H9 (cell line): Measurements from ENCODE around the gene HOXD11. TPM values are rescaled to one million over a fixed set of nuclear protein-coding genes. Genes with fewer than 3 reads are reported as not detected.

Experiments
- DNase-seq: peaks from one replicate; pipeline ENCODE4 v3.0.0-alpha.2; 2017
- H2AFZ ChIP-seq: one replicate; pipeline ENCODE4 v1.6.1; 2013; ENCODE audit warnings: mild to moderate bottlenecking, low read length, control low read depth, moderate library complexity
- H2AK5ac ChIP-seq: 2 replicates; pipeline ENCODE4 v1.6.1; 2013; ENCODE audit warnings: low read length, control low read depth, mixed read lengths; ENCODE audit not compliant: insufficient read length
- H2BK120ac ChIP-seq: one replicate; pipeline ENCODE4 v1.6.1; 2013; ENCODE audit warnings: low read depth, mild to moderate bottlenecking, low read length, control low read depth, inconsistent platforms; ENCODE audit not compliant: poor library complexity, severe bottlenecking
- H2BK12ac ChIP-seq: 2 replicates; pipeline ENCODE4 v1.6.1; 2013; ENCODE audit warnings: low read length, control low read depth, mixed read lengths, low read depth; ENCODE audit not compliant: insufficient read length
- H2BK15ac ChIP-seq: 2 replicates; pipeline ENCODE4 v1.6.1; 2013; ENCODE audit warnings: low read depth, low read length, control low read depth
- H2BK20ac ChIP-seq: one replicate; pipeline ENCODE4 v1.6.1; 2013; ENCODE audit warnings: low read depth, mild to moderate bottlenecking, low read length, control low read depth, inconsistent platforms; ENCODE audit not compliant: poor library complexity, severe bottlenecking
- H2BK5ac ChIP-seq: 2 replicates; pipeline ENCODE4 v1.6.1; 2013; ENCODE audit warnings: low read length, control low read depth, mixed read lengths; ENCODE audit not compliant: insufficient read length
- H3K14ac ChIP-seq: 2 replicates; pipeline ENCODE4 v1.6.1; 2013; ENCODE audit warnings: low read length, control low read depth; ENCODE audit not compliant: insufficient read depth
- H3K18ac ChIP-seq: 2 replicates; pipeline ENCODE4 v1.6.1; 2013; ENCODE audit warnings: low read depth, mild to moderate bottlenecking, mixed read lengths, low read length, control low read depth; ENCODE audit not compliant: insufficient read length
- H3K23ac ChIP-seq: 2 replicates; pipeline ENCODE4 v1.6.1; 2013; ENCODE audit warnings: low read length, control low read depth, mixed read lengths, low read depth; ENCODE audit not compliant: insufficient read length
- H3K23me2 ChIP-seq: 2 replicates; pipeline ENCODE4 v1.6.1; 2013; ENCODE audit warnings: low read depth, mild to moderate bottlenecking, mixed read lengths, low read length, control low read depth; ENCODE audit not compliant: insufficient read length, poor library complexity, severe bottlenecking
- H3K27ac ChIP-seq: 2 replicates; pipeline ENCODE4 v1.5.1; 2013; ENCODE audit warnings: low read length, control low read depth, mixed read lengths, low read depth; ENCODE audit not compliant: insufficient read length
- H3K27me3 ChIP-seq: 2 replicates; pipeline ENCODE4 v1.6.1; 2013; ENCODE audit warnings: low read length, control low read depth, inconsistent platforms; ENCODE audit not compliant: insufficient read depth
- H3K4ac ChIP-seq: 2 replicates; pipeline ENCODE4 v1.6.1; 2013; ENCODE audit warnings: low read depth, mild to moderate bottlenecking, control low read depth, inconsistent platforms, low read length, moderate library complexity
- H3K4me1 ChIP-seq: 2 replicates; pipeline ENCODE4 v1.6.1; 2013; ENCODE audit warnings: low read length, control low read depth, inconsistent platforms; ENCODE audit not compliant: insufficient read depth
- H3K4me2 ChIP-seq: 2 replicates; pipeline ENCODE4 v1.6.1; 2013; ENCODE audit warnings: low read length, control low read depth, mixed read lengths; ENCODE audit not compliant: insufficient read length, insufficient read depth
- H3K56ac ChIP-seq: 2 replicates; pipeline ENCODE4 v1.6.1; 2013; ENCODE audit warnings: low read depth, mild to moderate bottlenecking, mixed read lengths, low read length, control low read depth; ENCODE audit not compliant: insufficient read length
- H3K79me1 ChIP-seq: 2 replicates; pipeline ENCODE4 v1.6.1; 2013; ENCODE audit warnings: low read depth, mild to moderate bottlenecking, moderate library complexity, low read length, control low read depth, inconsistent platforms; ENCODE audit not compliant: insufficient read depth, poor library complexity, severe bottlenecking
- H3K79me2 ChIP-seq: 2 replicates; pipeline ENCODE4 v1.6.1; 2013; ENCODE audit warnings: low read length, control low read depth, inconsistent platforms; ENCODE audit not compliant: insufficient read depth
- H3K9ac ChIP-seq: 2 replicates; pipeline ENCODE4 v1.6.1; 2013; ENCODE audit warnings: low read length, control low read depth, mixed read lengths; ENCODE audit not compliant: insufficient read length; ENCODE audit errors: extremely low read depth
- H3K9me3 ChIP-seq: one replicate; pipeline ENCODE4 v1.6.1; 2013; ENCODE audit warnings: low read depth, low read length, inconsistent platforms; ENCODE audit not compliant: control insufficient read depth
- H3T11ph ChIP-seq: one replicate; pipeline ENCODE4 v1.6.1; 2013; ENCODE audit warnings: mild to moderate bottlenecking, low read length, control low read depth, inconsistent platforms
- H4K20me1 ChIP-seq: one replicate; pipeline ENCODE4 v1.6.1; 2013; ENCODE audit not compliant: control insufficient read depth, insufficient read length, insufficient read depth
- H4K5ac ChIP-seq: 2 replicates; pipeline ENCODE4 v1.6.1; 2013; ENCODE audit warnings: low read depth, mild to moderate bottlenecking, mixed read lengths, low read length, control low read depth; ENCODE audit not compliant: insufficient read length
- H4K8ac ChIP-seq: replicated peaks from 2 replicates; pipeline ENCODE4 v1.6.1; 2013; ENCODE audit warnings: low read length, control low read depth, mixed read lengths, low read depth; ENCODE audit not compliant: insufficient read length
- H4K91ac ChIP-seq: 2 replicates; pipeline ENCODE4 v1.6.1; 2013; ENCODE audit warnings: low read depth, mild to moderate bottlenecking, moderate library complexity, mixed read lengths, low read length, control low read depth; ENCODE audit not compliant: insufficient read length
- H3K27ac Mint-ChIP-seq, 3 experiments: 2 replicates in 2 of 3; 3 replicates in 1 of 3; pipeline ENCODE4 v1.8.0; 2020 to 2021; ENCODE audit warnings: mixed read lengths in 3 of 3, mild to moderate bottlenecking in 1 of 3, moderate library complexity in 1 of 3
- H3K27me3 Mint-ChIP-seq: 2 replicates; pipeline ENCODE4 v1.8.0; 2021; ENCODE audit warnings: low read depth, mild to moderate bottlenecking, moderate library complexity, mixed read lengths
- H3K36me3 Mint-ChIP-seq, 3 experiments: 2 replicates in 2 of 3; 3 replicates in 1 of 3; pipeline ENCODE4 v1.8.0; 2020 to 2021; ENCODE audit warnings: low read depth in 3 of 3, mixed read lengths in 3 of 3; ENCODE audit not compliant: insufficient read depth in 1 of 3
- H3K4me1 Mint-ChIP-seq, 2 experiments: 2 replicates each; pipeline ENCODE4 v1.8.0; 2020; ENCODE audit warnings: mixed read lengths in 2 of 2
- H3K4me3 Mint-ChIP-seq, 2 experiments: 2 replicates in 1 of 2; 3 replicates in 1 of 2; pipeline ENCODE4 v1.8.0; 2020 to 2021; ENCODE audit warnings: mild to moderate bottlenecking in 2 of 2, mixed read lengths in 2 of 2, moderate library complexity in 1 of 2
- H3K9me3 Mint-ChIP-seq, 2 experiments: 2 replicates in 1 of 2; 3 replicates in 1 of 2; pipeline ENCODE4 v1.8.0; 2020; ENCODE audit warnings: mild to moderate bottlenecking in 2 of 2, mixed read lengths in 2 of 2, moderate library complexity in 1 of 2
- CTCF ChIP-seq: fragments of 200-600 bp; sonication (generic); conservative IDR thresholded peaks from 3 replicates; pipeline ENCODE4 v1.8.0; 2021; ENCODE audit warnings: antibody characterized with exemption, mild to moderate bottlenecking
- WGBS: extraction: QIAGEN DNeasy Blood & Tissue Kit; methylation state at CpG from one replicate; pipeline ENCODE4 v1.1.7; 2013; ENCODE audit warnings: missing lambda C conversion rate, low lambda C conversion rate, mixed read lengths; ENCODE audit not compliant: insufficient read length; ENCODE audit errors: extremely low coverage; 5-methylcytosine and 5-hydroxymethylcytosine counted together
- total RNA-seq: library from RNA; stranded (reverse); gene quantifications from 2 replicates; pipeline ENCODE4 v1.2.1, GENCODE V29; 2021

The HOXD11 gene
- total RNA-seq, 1 experiment from 2014 or later: not detected

DNA sequence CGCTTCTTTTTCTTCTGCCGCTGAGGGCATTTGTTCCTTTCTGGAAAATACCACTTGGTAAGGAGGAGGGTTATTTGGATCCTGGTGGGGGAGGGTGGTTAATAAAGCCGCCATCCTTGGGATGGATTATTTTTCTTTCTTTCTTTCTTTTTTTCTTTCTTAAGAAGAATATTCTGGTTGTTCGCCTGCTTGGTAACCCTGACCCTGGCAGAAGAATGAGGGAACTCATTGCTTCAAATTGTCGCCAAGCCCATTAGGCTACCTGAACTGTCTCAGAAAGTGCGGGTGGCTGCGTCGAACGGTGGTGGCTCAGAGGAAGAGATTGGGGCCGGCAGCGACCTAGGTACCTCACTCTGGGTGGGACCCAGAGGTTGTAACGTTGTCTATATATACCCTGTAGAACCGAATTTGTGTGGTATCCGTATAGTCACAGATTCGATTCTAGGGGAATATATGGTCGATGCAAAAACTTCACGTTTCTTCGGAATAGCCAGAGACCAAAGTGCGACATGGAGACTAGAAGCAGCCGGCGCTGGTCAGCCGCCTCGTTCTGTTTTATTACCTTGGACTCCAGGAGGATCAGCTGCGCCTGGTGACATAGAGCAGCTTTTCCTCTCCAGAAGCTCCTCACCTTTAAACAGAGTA, 43.0 kb downstream of the HOXD11 start:
- Histone ChIP-seq H2BK20ac (no peak overlapping the region), H4K5ac (no peak overlapping the region), H3K27me3 (peaks cover 100% of the 10 kb centered on the region), H4K8ac (no peak overlapping the region), H3K4me2 (no peak overlapping the region), H3K79me1 (no peaks in the 10 kb centered on the region), H2BK12ac (no peak overlapping the region), H3K9ac (no peak overlapping the region), H2BK5ac (no peak overlapping the region), H2BK15ac (no peak overlapping the region), H3K79me2 (no peaks in the 10 kb centered on the region), H2BK120ac (no peak overlapping the region), H3K23ac (no peak overlapping the region), H4K91ac (no peak overlapping the region), H3K23me2 (no peaks in the 10 kb centered on the region), H3K4me1 (no peaks in the 10 kb centered on the region; the same call in 1 of the 2 replicates), H3K9me3 (no peaks in the 10 kb centered on the region), H2AFZ (no peak overlapping the region), H4K20me1 (no peaks in the 10 kb centered on the region), H3K14ac (no peak overlapping the region), H3K27ac (no peak overlapping the region), H3K56ac (no peak overlapping the region), H3T11ph (no peak overlapping the region), H3K18ac (no peak overlapping the region), H2AK5ac (no peak overlapping the region), H3K4ac (no peak overlapping the region)
- no CpG with 5 or more reads among the region's 24 CpGs for WGBS
- no peak for TF ChIP-seq CTCF
- peaks cover 2 to 24% of the 10 kb centered on the region in 2 experiments; a peak in 3 of 4 replicates for H3K4me1 Mint-ChIP-seq
- DNase-seq: no peak
- H3K36me3 Mint-ChIP-seq: no peaks in the 10 kb centered on the region; a peak in 1 of 7 replicates
- no peak overlapping the region for H3K27ac Mint-ChIP-seq
- H3K4me3 Mint-ChIP-seq: no peak overlapping the region; a peak in 1 of 5 replicates
- H3K9me3 Mint-ChIP-seq: peaks cover 5 to 6% of the 10 kb centered on the region in 2 experiments; a peak in 3 of 5 replicates
- peaks cover 100% of the 10 kb centered on the region for H3K27me3 Mint-ChIP-seq
